ENCODE data around the gene ABCA9. TPM values are rescaled to one million over a fixed set of nuclear protein-coding genes. Genes with fewer than 3 reads are reported as not detected.
"Not testable (repeated sequence)": the region's sequence is repeated elsewhere in the genome, so short reads cannot be mapped to it uniquely, and the experiment has no call there.

Gene ABCA9
- total and polyA plus RNA-seq, 12 donors, result 3.8 to 38.6 (median 9.3) TPM

GRCh38 chr17:68955181-68955841 is 105.4 kb downstream of the ABCA9 start, which contains the start of gene ABCA8:
TSS of gene ABCA8 (minus strand) at chr17:68955392. CDS start at chr17:68942034, 13,358 bp downstream.
- Histone ChIP-seq H3K36me3 (peaks cover 0 to 6% (median 0%) of the 10 kb centered on the region in 9 donors), H3K4me3 (peak within 1 kb of the TSS; percentile 9 to 60 (median 46)), H3K4me1 (peaks cover 0 to 7% (median 0%) of the 10 kb centered on the region in 9 donors), H3K27ac (peak within 1 kb of the TSS; percentile 35 to 83 (median 58)), H3K9me3 (peaks cover 0 to 8% (median 0%) of the 10 kb centered on the region in 11 donors), H3K27me3 (no peaks in the 10 kb centered on the region)
- ATAC-seq, result peak; percentile 65 to 93 (median 86)
- intact Hi-C loops (cut with DNase I), result loop anchor here in 1 of 10 donors (5.0 kb wide), 1 partner anchor 178 kb away; no protein-coding TSS in a partner anchor
- 17 to 25% methylated on average over 4 of the region's 4 CpGs for WGBS, 2 donors
- peak in 1 of 2 donors; percentile 63 for DNase-seq
- no peak for TF ChIP-seq CTCF (IDR thresholded peaks at IDR 0.05)

DNA sequence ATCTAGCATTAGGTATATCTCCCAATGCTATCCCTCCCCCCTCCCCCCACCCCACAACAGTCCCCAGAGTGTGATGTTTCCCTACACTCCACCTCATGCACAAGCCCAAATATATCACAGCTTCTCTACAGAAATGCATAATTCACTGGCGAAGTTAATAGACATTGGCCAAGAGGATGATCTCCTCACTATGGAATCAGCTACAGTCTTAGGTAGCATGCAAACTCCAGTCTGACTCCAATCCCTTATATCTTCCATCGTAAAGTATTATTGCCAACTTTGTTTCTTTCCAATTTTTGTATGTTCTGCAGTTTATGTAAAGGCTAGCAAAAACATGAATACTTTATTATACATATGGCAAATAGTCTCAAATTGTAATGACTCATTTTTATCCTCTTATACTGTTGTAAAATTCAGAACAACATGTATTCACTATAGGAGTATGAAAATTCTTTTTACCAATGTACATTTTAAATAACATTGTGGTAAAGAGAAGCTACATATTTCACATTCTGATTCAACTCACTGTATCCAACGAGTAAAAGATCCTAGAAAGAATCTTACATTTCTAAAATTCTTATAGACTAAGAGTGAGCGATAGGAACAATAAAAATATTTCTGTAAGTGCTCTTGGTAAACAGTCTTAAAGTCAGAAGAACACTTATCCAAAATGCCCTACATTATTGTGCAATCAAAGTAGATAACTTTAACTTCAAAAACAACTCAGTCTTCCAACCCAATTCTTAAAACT is 106.4 kb downstream of the ABCA9 start:
- peaks cover 0 to 6% (median 0%) of the 10 kb centered on the region in 9 donors for H3K36me3 ChIP-seq
- ATAC-seq (peak in 5 of 8 donors; percentile 5 to 55 (median 36)), DNase-seq (no peak)
- no peaks in the 10 kb centered on the region for H3K27me3 ChIP-seq
- H3K9me3 ChIP-seq, result peaks cover 0 to 4% (median 0%) of the 10 kb centered on the region in 11 donors
- peak overlapping the region in 9 of 10 donors; percentile 32 to 60 (median 49) for H3K4me3 ChIP-seq
- no peak for TF ChIP-seq CTCF (IDR thresholded peaks at IDR 0.05)
- 24 to 28% methylated on average over 4 of the region's 4 CpGs for WGBS, 2 donors
- peaks cover 0 to 7% (median 0%) of the 10 kb centered on the region in 9 donors for H3K4me1 ChIP-seq
- H3K27ac ChIP-seq, result peak overlapping the region; percentile 35 to 83 (median 58)
- intact Hi-C loops (cut with DNase I), result no loop called here

DNA sequence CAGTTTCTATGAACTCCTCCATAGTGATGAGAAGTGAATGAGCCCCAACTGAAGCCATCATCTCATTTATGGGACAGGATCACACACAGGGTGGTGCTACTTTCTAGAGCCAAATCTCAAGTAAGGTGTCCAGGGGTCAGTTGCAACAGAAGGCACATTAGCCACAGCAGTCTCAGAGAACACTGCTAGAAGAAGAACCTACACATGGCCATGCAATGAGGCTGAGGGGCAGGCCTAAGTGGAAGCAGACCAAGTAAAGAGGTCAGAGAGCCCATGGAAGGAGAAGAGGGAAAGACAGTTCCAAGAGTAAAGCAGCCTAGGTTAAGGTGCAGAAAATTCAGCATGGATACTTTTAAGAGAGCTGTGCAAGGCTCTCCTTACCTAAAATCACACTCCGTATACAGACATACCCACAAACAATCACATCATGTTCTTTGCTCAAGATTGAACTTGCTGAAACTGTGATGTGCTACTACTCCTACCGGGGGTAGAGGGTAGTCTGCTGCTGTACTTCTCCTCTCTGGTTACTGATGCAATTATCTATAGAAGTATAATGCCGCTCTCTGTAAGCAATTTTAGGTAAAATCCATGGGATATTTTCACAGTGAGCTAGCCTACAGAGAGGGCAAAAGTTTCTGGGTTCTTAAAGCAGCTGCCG is 107.3 kb downstream of the ABCA9 start:
- no peaks in the 10 kb centered on the region for H3K27me3 ChIP-seq
- H3K36me3 ChIP-seq, result peaks cover 0 to 6% (median 0%) of the 10 kb centered on the region in 9 donors
- peak overlapping the region in 9 of 10 donors; percentile 32 to 60 (median 49) for H3K4me3 ChIP-seq
- no peak for TF ChIP-seq CTCF (IDR thresholded peaks at IDR 0.05)
- peak in 6 of 8 donors; percentile 23 to 60 (median 30) for ATAC-seq
- H3K4me1 ChIP-seq, result peaks cover 0 to 7% (median 0%) of the 10 kb centered on the region in 9 donors
- no peak for DNase-seq
- intact Hi-C loops (cut with DNase I), result no loop called here
- no peaks in the 10 kb centered on the region for H3K9me3 ChIP-seq
- peak overlapping the region in 8 of 10 donors; percentile 26 to 83 (median 58) for H3K27ac ChIP-seq
- 62 to 69% methylated on average over 4 of the region's 4 CpGs for WGBS, 2 donors

DNA sequence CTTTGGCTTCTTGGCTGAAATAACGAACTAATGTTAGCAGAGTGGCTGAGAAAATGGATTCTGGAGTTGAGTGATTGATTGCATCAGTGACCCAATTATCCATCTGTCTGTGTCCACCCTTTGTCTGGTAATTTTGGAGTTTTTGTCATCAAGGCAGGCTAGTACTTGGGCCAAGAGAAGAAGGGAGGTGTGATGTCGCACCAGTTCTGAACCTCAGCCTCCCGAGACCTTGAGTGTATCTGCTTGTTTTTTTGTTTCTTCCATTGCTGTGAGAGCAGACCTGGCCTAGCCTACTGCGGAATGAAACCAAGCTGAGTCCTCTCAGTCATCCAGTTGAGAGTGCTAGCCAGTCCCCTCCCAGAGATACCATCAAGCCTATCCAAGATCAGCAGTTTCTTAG is 110.0 kb downstream of the ABCA9 start:
- Histone ChIP-seq H3K4me3 (peak overlapping the region in 2 of 10 donors; percentile 0 to 54), H3K9me3 (peaks cover 0 to 6% (median 0%) of the 10 kb centered on the region in 11 donors), H3K27me3 (no peaks in the 10 kb centered on the region), H3K27ac (peak overlapping the region in 2 of 10 donors; percentile 18 to 28), H3K4me1 (peaks cover 0 to 5% (median 0%) of the 10 kb centered on the region in 9 donors), H3K36me3 (peaks cover 0 to 18% (median 0%) of the 10 kb centered on the region in 9 donors)
- intact Hi-C loops (cut with DNase I), result no loop called here
- ATAC-seq (peak in 7 of 8 donors; percentile 26 to 64 (median 54)), DNase-seq (no peak)
- no peak for TF ChIP-seq CTCF (IDR thresholded peaks at IDR 0.05)
- 78 to 81% methylated on average over 4 of the region's 4 CpGs for WGBS, 2 donors

DNA sequence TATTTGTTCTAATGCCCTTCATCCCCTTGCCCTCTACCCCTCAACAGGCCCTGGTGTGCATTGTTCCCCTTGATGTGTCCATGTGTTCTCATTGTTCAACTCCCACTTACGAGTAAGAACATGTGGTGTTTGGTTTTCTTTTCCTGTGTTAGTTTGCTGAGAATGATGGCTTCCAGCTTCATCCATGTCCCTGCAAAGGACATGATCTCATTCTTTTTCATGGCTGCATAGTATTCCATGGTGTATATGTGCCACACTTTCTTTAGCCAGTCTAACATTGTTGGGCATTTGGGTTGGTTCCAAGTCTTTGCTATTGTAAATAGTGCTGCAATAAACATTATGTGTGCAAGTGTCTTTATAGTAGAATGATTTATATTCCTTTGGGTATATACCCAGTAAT is 112.9 kb downstream of the ABCA9 start:
- H3K4me3 ChIP-seq; intact Hi-C loops (cut with DNase I); H3K4me1 ChIP-seq; H3K27ac ChIP-seq; DNase-seq; H3K9me3 ChIP-seq; H3K27me3 ChIP-seq; ATAC-seq: not testable (repeated sequence)
- peaks cover 0 to 23% (median 0%) of the 10 kb centered on the region in 9 donors for H3K36me3 ChIP-seq
- WGBS, 2 donors, result 96% methylated on average over 1 of the region's 1 CpG

All from heart right ventricle (tissue), 16 donors.